ENCODE results near the gene RBBP6. TPM values are rescaled to one million over a fixed set of nuclear protein-coding genes. Genes with fewer than 3 reads are reported as not detected.

RBBP6 gene
- total RNA-seq, 1 experiment from 2014 or later: 6.8 TPM

- H3K27me3 ChIP-seq: 0 out of 2 replicates have a peak, but pooled peaks cover 2% of the 10 kb centered on the region
- DNase-seq: no peak
- no peaks in the 10 kb centered on the region for H3K36me3 ChIP-seq
- no peaks in the 10 kb centered on the region for H3K9me3 ChIP-seq
- no peak overlapping the region for H3K4me3 ChIP-seq
These were observed 24.2 kb upstream of the RBBP6 start for GRCh38 chr16:24515186-24515585.

GRCh38 chr16:24516900-24517669 is 22.3 kb upstream of the RBBP6 start:
- no peaks in the 10 kb centered on the region for H3K9me3 ChIP-seq
- no peaks in the 10 kb centered on the region for H3K36me3 ChIP-seq
- H3K4me3 ChIP-seq: peak overlapping the region; percentile 26
- 0 out of 2 replicates have a peak, but pooled peaks cover 2% of the 10 kb centered on the region for H3K27me3 ChIP-seq
- peak; percentile 69 for DNase-seq

- no peak for DNase-seq
- 0 out of 2 replicates have a peak, but pooled peaks cover 2% of the 10 kb centered on the region for H3K27me3 ChIP-seq
- H3K9me3 ChIP-seq: no peaks in the 10 kb centered on the region
- no peaks in the 10 kb centered on the region for H3K36me3 ChIP-seq
- H3K4me3 ChIP-seq: no peak overlapping the region
These were observed 20.9 kb upstream of the RBBP6 start for GRCh38 chr16:24518498-24518897.

GRCh38 chr16:24520983-24521382 is 18.4 kb upstream of the RBBP6 start:
- Histone ChIP-seq H3K36me3 (no peaks in the 10 kb centered on the region), H3K9me3 (no peaks in the 10 kb centered on the region), H3K4me3 (no peak overlapping the region), H3K27me3 (0 out of 2 replicates have a peak, but pooled peaks cover 2% of the 10 kb centered on the region)
- no peak for DNase-seq

GRCh38 chr16:24522751-24523150 is 16.6 kb upstream of the RBBP6 start:
- Histone ChIP-seq H3K9me3 (no peaks in the 10 kb centered on the region), H3K27me3 (no peaks in the 10 kb centered on the region), H3K36me3 (no peaks in the 10 kb centered on the region), H3K4me3 (no peak overlapping the region)
- DNase-seq: no peak

GRCh38 chr16:24523569-24523968 is 15.8 kb upstream of the RBBP6 start:
- Histone ChIP-seq H3K36me3 (no peaks in the 10 kb centered on the region), H3K4me3 (no peak overlapping the region), H3K27me3 (no peaks in the 10 kb centered on the region), H3K9me3 (no peaks in the 10 kb centered on the region)
- no peak for DNase-seq

- H3K36me3 ChIP-seq: no peaks in the 10 kb centered on the region
- H3K27me3 ChIP-seq: no peaks in the 10 kb centered on the region
- DNase-seq: no peak
- no peak overlapping the region for H3K4me3 ChIP-seq
- H3K9me3 ChIP-seq: no peaks in the 10 kb centered on the region
These were observed 14.3 kb upstream of the RBBP6 start for GRCh38 chr16:24524855-24525677.

GRCh38 chr16:24525970-24526559 is 13.3 kb upstream of the RBBP6 start:
- Histone ChIP-seq H3K9me3 (no peaks in the 10 kb centered on the region), H3K36me3 (no peaks in the 10 kb centered on the region), H3K4me3 (no peak overlapping the region), H3K27me3 (no peaks in the 10 kb centered on the region)
- peak; percentile 80 for DNase-seq

GRCh38 chr16:24526701-24527495 is 12.5 kb upstream of the RBBP6 start:
- no peaks in the 10 kb centered on the region for H3K9me3 ChIP-seq
- H3K4me3 ChIP-seq: no peak overlapping the region
- no peaks in the 10 kb centered on the region for H3K36me3 ChIP-seq
- no peak for DNase-seq
- H3K27me3 ChIP-seq: no peaks in the 10 kb centered on the region

GRCh38 chr16:24531166-24531565 is 8.2 kb upstream of the RBBP6 start:
- H3K27me3 ChIP-seq: no peaks in the 10 kb centered on the region
- DNase-seq: no peak
- no peaks in the 10 kb centered on the region for H3K36me3 ChIP-seq
- no peak overlapping the region for H3K4me3 ChIP-seq
- H3K9me3 ChIP-seq: no peaks in the 10 kb centered on the region

GRCh38 chr16:24534620-24535019 is 4.7 kb upstream of the RBBP6 start:
- Histone ChIP-seq H3K9me3 (no peaks in the 10 kb centered on the region), H3K36me3 (peaks cover 2% of the 10 kb centered on the region; the same call in 1 of the 2 replicates), H3K27me3 (no peaks in the 10 kb centered on the region), H3K4me3 (no peak overlapping the region)
- DNase-seq: no peak

GRCh38 chr16:24535827-24536226 is 3.5 kb upstream of the RBBP6 start:
- DNase-seq: no peak
- H3K4me3 ChIP-seq: no peak overlapping the region
- no peaks in the 10 kb centered on the region for H3K9me3 ChIP-seq
- H3K27me3 ChIP-seq: no peaks in the 10 kb centered on the region
- H3K36me3 ChIP-seq: peaks cover 12% of the 10 kb centered on the region

- H3K27me3 ChIP-seq: no peaks in the 10 kb centered on the region
- no peak overlapping the region for H3K4me3 ChIP-seq
- no peak for DNase-seq
- no peaks in the 10 kb centered on the region for H3K9me3 ChIP-seq
- H3K36me3 ChIP-seq: peaks cover 19% of the 10 kb centered on the region
These were observed 2.7 kb upstream of the RBBP6 start for GRCh38 chr16:24536671-24537070.

- peak overlapping the region; percentile 9; the same call in 1 of the 2 replicates for H3K4me3 ChIP-seq
- no peaks in the 10 kb centered on the region for H3K27me3 ChIP-seq
- DNase-seq: peak; percentile 54
- no peaks in the 10 kb centered on the region for H3K9me3 ChIP-seq
- H3K36me3 ChIP-seq: peaks cover 26% of the 10 kb centered on the region
These were observed 1.7 kb upstream of the RBBP6 start for GRCh38 chr16:24537474-24538337.

- H3K9me3 ChIP-seq: no peaks in the 10 kb centered on the region
- H3K36me3 ChIP-seq: peaks cover 35% of the 10 kb centered on the region
- no peaks in the 10 kb centered on the region for H3K27me3 ChIP-seq
- H3K4me3 ChIP-seq: peak overlapping the region; percentile 94
- DNase-seq: no peak
These were observed 541 bp upstream of the RBBP6 start for GRCh38 chr16:24538756-24539294.
